ENCODE results near the gene SENP1.

- TF ChIP-seq CTCF (IDR thresholded peaks at IDR 0.05) (no peak), POLR2A (IDR thresholded peaks at IDR 0.05) (no peak), POLR2AphosphoS5 (IDR thresholded peaks at IDR 0.05) (no peak)
Observed at GRCh38 chr12:48105321-48105866, 485 bp downstream of the SENP1 start.
